GM12878 (cell line): ENCODE data around the gene ME3. TPM values are rescaled to one million over a fixed set of nuclear protein-coding genes. Genes with fewer than 3 reads are reported as not detected.

ENCODE experiments used
- ATAC-seq: fragments of 200-7000 bp; cut with Tn5 transposase; 3 replicates; pipeline ENCODE4 v1.9.1; 2020; ENCODE audit warnings: mild to moderate bottlenecking, moderate library complexity
- BruUV-seq: library from RNA; stranded (reverse); fragments of 400-500 nt; replicated peaks from 2 replicates; lab custom pipeline; 2021; lab: Mats Ljungman, UMichigan
- CTCF ChIA-PET: fragments of 300-600 bp; sonication (Branson Sonifier 250); formaldehyde crosslinking; extraction: SDS; loops from one replicate; lab custom pipeline; 2021; ENCODE audit warnings: inconsistent platforms; lab: Yijun Ruan, JAX
- POLR2A ChIA-PET: fragments of 350-600 bp; formaldehyde crosslinking; extraction: SDS; loops from one replicate; lab custom pipeline; 2021; ENCODE audit warnings: inconsistent platforms; lab: Charles Lee
- RAD21 ChIA-PET: fragments of 300-600 bp; sonication (Branson Sonifier 250); formaldehyde crosslinking; loops from one replicate; lab custom pipeline; 2023; ENCODE audit warnings: antibody characterized with exemption; ENCODE audit not compliant: unreplicated experiment; lab: Charles Lee
- SMC1A ChIA-PET: fragments of 300-600 bp; sonication (Branson Sonifier 250); formaldehyde crosslinking; loops from one replicate; lab custom pipeline; 2023; ENCODE audit not compliant: unreplicated experiment, uncharacterized antibody; lab: Charles Lee
- DNase-seq: peaks from one replicate; pipeline ENCODE4 v3.0.0-alpha.2; 2011; ENCODE audit warnings: low read depth, low spot score
- FAIRE-seq: peaks from 3 replicates; lab custom pipeline; 2011; peaks lifted over from hg19 to GRCh38; lab: Jason Lieb, UNC
- H2AFZ ChIP-seq: 2 replicates; pipeline ENCODE4 v1.6.0; 2011; ENCODE audit warnings: low read depth, low read length, control low read depth; ENCODE audit not compliant: control insufficient read depth
- H3K27ac ChIP-seq: 2 replicates; pipeline ENCODE4 v1.5.1; 2011; ENCODE audit warnings: control low read depth; ENCODE audit not compliant: control insufficient read depth, insufficient read depth
- H3K27me3 ChIP-seq, 2 experiments: replicated peaks in 1 of 2; 2 replicates each; pipeline versions ENCODE4 v1.6.0 to v1.6.1; 2011; ENCODE audit warnings: low read length in 1 of 2; ENCODE audit not compliant: control insufficient read depth in 2 of 2, insufficient read depth in 2 of 2
- H3K36me3 ChIP-seq, 2 experiments: 2 replicates each; pipeline ENCODE4 v1.5.1; 2011; ENCODE audit warnings: low read length in 1 of 2; ENCODE audit not compliant: control insufficient read depth in 2 of 2, insufficient read depth in 2 of 2
- H3K4me1 ChIP-seq: 2 replicates; pipeline ENCODE4 v1.6.1; 2011; ENCODE audit warnings: mild to moderate bottlenecking, low read length, moderate library complexity, mixed read lengths; ENCODE audit not compliant: control insufficient read depth, insufficient read depth
- H3K4me2 ChIP-seq: 2 replicates; pipeline ENCODE4 v1.6.0; 2011; ENCODE audit warnings: control low read depth; ENCODE audit not compliant: control insufficient read depth, insufficient read depth
- H3K4me3 ChIP-seq: fragments of 200-600 bp; sonication (generic); 2 replicates; pipeline ENCODE4 v1.5.1; 2016
- H3K79me2 ChIP-seq: 2 replicates; pipeline ENCODE4 v1.6.0; 2011; ENCODE audit warnings: low read length; ENCODE audit not compliant: control insufficient read depth, insufficient read depth
- H3K9ac ChIP-seq: 2 replicates; pipeline ENCODE4 v1.8.0; 2011; ENCODE audit warnings: low read length, control low read depth, mixed read lengths; ENCODE audit not compliant: control insufficient read depth, insufficient read depth
- H3K9me3 ChIP-seq: replicated peaks from 3 replicates; pipeline ENCODE4 v1.5.1; 2011; ENCODE audit warnings: mild to moderate bottlenecking, low read length; ENCODE audit not compliant: control insufficient read depth, insufficient read depth
- H4K20me1 ChIP-seq: 2 replicates; pipeline ENCODE4 v1.6.0; 2011; ENCODE audit not compliant: control insufficient read depth, insufficient read depth
- BRCA1 ChIP-seq: IDR thresholded peaks from 2 replicates; pipeline ENCODE4 v1.6.1; 2011; ENCODE audit warnings: low read depth, low read length, improper control_type of control experiment
- EP300 ChIP-seq, 2 experiments: fragments of 150-350 bp in 1 of 2; IDR thresholded peaks; 2 replicates each; pipeline ENCODE4 v1.6.1; 2011 to 2012; ENCODE audit warnings: low read depth in 2 of 2, low read length in 2 of 2, borderline replicate concordance in 1 of 2, improper control_type of control experiment in 1 of 2, inconsistent platforms in 1 of 2; ENCODE audit not compliant: control insufficient read depth in 1 of 2
- NR2C2 ChIP-seq: IDR thresholded peaks from 2 replicates; pipeline ENCODE4 v1.6.1; 2011; ENCODE audit warnings: borderline replicate concordance, low read depth; ENCODE audit not compliant: control insufficient read depth, insufficient read length
- POU2F2 ChIP-seq: IDR thresholded peaks from 3 replicates; pipeline ENCODE4 v1.6.1; 2011; ENCODE audit warnings: low read depth, mild to moderate bottlenecking, low read length, borderline replicate concordance
- RAD21 ChIP-seq: IDR thresholded peaks from 2 replicates; pipeline ENCODE4 v1.6.1; 2011; ENCODE audit warnings: mild to moderate bottlenecking, low read depth, low read length, moderate library complexity; ENCODE audit not compliant: insufficient read depth
- ZBED1 ChIP-seq: IDR thresholded peaks from 2 replicates; pipeline ENCODE4 v1.6.1; 2016; ENCODE audit warnings: borderline replicate concordance
- WGBS: methylation state at CpG from one replicate; pipeline ENCODE4 v1.1.6; 2016; ENCODE audit warnings: low lambda C conversion rate; ENCODE audit not compliant: insufficient replicate concordance, insufficient coverage; ENCODE audit errors: missing lambda C conversion rate; 5-methylcytosine and 5-hydroxymethylcytosine counted together
- in situ Hi-C: fragments of 300-500 bp; cut with MboI; formaldehyde crosslinking; loops from 9 replicates; pipeline ENCODE4 v1.14.3; 2018; ENCODE audit warnings: mixed read lengths
- intact Hi-C: fragments of 100-400 bp; cut with micrococcal nuclease; formaldehyde crosslinking; loops from one replicate; pipeline ENCODE4 v1.14.2; 2022; ENCODE audit not compliant: unreplicated experiment
- polyA plus RNA-seq, 11 experiments: library from polyadenylated mRNA; depleted of rRNA in 4 of 11; unstranded in 6 of 11; stranded (reverse) in 5 of 11; fragments of >200 nt; fragmentation: Nextera tagmentation in 4 of 11; fragmentation: Illumina TruSeq in 1 of 11; extraction: Ambion mirVana in 4 of 11; extraction: Trizol in 1 of 11; gene quantifications; 1 replicate in 1 of 11; 2 replicates in 10 of 11; pipeline versions ENCODE4 v1.2.1 to v1.2.3, GENCODE V29; 2011 to 2016; ENCODE audit warnings: inconsistent platforms in 2 of 11, missing spikeins in 2 of 11, low read depth in 1 of 11
- total RNA-seq, 4 experiments: library from RNA; depleted of rRNA in 3 of 4; stranded (reverse); fragments of >200 nt in 3 of 4; fragmentation: Illumina TruSeq in 1 of 4; extraction: Trizol in 1 of 4; gene quantifications; 2 replicates each; pipeline versions ENCODE4 v1.2.1 to v1.2.3, GENCODE V29; 2013 to 2021
- TF ChIP-seq, protein P1 (sequence below), 3 experiments: IDR thresholded peaks in 2 of 3; conservative IDR thresholded peaks in 1 of 3; 2 replicates each; pipeline ENCODE4 v1.5.1; 2011; ENCODE audit warnings: low read depth in 3 of 3, low read length in 3 of 3, mild to moderate bottlenecking in 3 of 3, control low read depth in 2 of 3, moderate library complexity in 2 of 3, inconsistent platforms in 1 of 3, mixed read lengths in 1 of 3; ENCODE audit not compliant: control insufficient read depth in 2 of 3, insufficient read depth in 1 of 3; ENCODE audit errors: extremely low read depth in 1 of 3
- TF ChIP-seq, protein P2 (sequence below): fragments of 450-650 bp; IDR thresholded peaks from 2 replicates; pipeline ENCODE4 v1.6.1; 2017; ENCODE audit warnings: mild to moderate bottlenecking

The ME3 gene
- total and polyA plus RNA-seq, 10 of the 15 experiments (the other 5 are each of a cell fraction or from before 2014, with no cell fraction given): 0.06 to 0.40 (median 0.19) TPM; not detected in 2

DNA sequence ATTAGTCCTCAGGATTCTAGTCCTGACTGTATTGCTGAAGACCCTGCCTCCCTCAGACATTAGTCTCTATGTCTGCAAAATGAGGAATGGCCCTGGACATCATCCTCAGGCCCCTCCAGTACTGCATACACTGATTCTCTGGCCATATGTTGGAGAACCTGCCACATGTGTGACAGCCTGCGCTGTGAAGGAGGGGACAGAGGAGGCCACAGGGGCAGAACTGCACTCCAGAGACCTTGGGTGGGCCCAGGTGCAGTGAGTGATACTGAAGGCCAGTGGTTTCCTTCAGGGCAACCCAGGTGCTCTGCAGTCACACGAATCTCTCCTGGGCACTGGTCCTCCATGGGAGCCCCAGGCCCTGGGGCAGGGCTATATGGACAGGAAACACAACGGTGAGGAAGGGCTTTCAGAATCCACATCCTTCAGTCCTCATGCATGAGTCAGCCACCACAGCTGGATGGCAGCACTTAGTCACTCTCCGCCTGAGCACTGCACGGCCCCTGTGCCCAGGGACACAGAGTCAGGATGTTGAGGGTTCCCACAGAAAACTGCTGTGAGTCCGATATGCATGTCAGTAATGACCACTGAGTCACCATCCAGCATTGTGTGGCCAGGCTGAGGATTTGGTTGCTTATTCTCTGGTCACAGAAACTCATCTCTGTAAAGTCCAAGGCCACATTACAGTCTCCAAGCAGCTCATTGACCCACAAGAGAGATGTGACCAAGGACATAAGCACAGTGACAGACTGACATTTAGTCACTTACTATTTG lies 39.7 kb downstream of the ME3 start:
- H3K4me2 ChIP-seq: no peak overlapping the region
- ChIA-PET CTCF (interaction anchor here (0.8 kb wide), 1 partner anchor 31 kb away, joined by 3 read pairs; no protein-coding TSS in a partner anchor), SMC1A (interaction anchor here (0.8 kb wide), 1 partner anchor 175 kb away, joined by 3 read pairs; no protein-coding TSS in a partner anchor), POLR2A (no interaction called here), RAD21 (interaction anchor here (0.6 kb wide), 1 partner anchor 359 kb away, joined by 3 read pairs; no protein-coding TSS in a partner anchor)
- TF ChIP-seq RAD21: 0 out of 2 replicates have a peak, but pooled peaks have one; percentile 13
- TF ChIP-seq, protein P1, sequence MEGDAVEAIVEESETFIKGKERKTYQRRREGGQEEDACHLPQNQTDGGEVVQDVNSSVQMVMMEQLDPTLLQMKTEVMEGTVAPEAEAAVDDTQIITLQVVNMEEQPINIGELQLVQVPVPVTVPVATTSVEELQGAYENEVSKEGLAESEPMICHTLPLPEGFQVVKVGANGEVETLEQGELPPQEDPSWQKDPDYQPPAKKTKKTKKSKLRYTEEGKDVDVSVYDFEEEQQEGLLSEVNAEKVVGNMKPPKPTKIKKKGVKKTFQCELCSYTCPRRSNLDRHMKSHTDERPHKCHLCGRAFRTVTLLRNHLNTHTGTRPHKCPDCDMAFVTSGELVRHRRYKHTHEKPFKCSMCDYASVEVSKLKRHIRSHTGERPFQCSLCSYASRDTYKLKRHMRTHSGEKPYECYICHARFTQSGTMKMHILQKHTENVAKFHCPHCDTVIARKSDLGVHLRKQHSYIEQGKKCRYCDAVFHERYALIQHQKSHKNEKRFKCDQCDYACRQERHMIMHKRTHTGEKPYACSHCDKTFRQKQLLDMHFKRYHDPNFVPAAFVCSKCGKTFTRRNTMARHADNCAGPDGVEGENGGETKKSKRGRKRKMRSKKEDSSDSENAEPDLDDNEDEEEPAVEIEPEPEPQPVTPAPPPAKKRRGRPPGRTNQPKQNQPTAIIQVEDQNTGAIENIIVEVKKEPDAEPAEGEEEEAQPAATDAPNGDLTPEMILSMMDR (IDR thresholded peaks at IDR 0.05 in 2 of 3, conservative IDR thresholded peaks at IDR 0.05 in 1 of 3; ENCODE audit: control insufficient read depth in 2 of 3, extremely low read depth in 1 of 3, insufficient read depth in 1 of 3, low read depth in 3 of 3, low read length in 3 of 3): peak in 2 of 3 experiments; percentile 2 to 26; a peak in 2 of 6 replicates
- TF ChIP-seq ZBED1: no peak
- no peak for TF ChIP-seq EP300 (IDR thresholded peaks at IDR 0.05; ENCODE audit: borderline replicate concordance in 1 of 2, control insufficient read depth in 1 of 2, low read depth in 2 of 2, low read length in 2 of 2)
- TF ChIP-seq NR2C2: no peak
- TF ChIP-seq, protein P2, sequence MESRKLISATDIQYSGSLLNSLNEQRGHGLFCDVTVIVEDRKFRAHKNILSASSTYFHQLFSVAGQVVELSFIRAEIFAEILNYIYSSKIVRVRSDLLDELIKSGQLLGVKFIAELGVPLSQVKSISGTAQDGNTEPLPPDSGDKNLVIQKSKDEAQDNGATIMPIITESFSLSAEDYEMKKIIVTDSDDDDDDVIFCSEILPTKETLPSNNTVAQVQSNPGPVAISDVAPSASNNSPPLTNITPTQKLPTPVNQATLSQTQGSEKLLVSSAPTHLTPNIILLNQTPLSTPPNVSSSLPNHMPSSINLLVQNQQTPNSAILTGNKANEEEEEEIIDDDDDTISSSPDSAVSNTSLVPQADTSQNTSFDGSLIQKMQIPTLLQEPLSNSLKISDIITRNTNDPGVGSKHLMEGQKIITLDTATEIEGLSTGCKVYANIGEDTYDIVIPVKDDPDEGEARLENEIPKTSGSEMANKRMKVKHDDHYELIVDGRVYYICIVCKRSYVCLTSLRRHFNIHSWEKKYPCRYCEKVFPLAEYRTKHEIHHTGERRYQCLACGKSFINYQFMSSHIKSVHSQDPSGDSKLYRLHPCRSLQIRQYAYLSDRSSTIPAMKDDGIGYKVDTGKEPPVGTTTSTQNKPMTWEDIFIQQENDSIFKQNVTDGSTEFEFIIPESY: no peak
- TF ChIP-seq POU2F2: no peak
- no peak for TF ChIP-seq BRCA1
- peaks cover 0 to 5% of the 10 kb centered on the region in 2 experiments; a peak in 2 of 4 replicates for H3K27me3 ChIP-seq
- H3K9ac ChIP-seq: no peak overlapping the region
- H3K4me1 ChIP-seq: no peaks in the 10 kb centered on the region
- H2AFZ ChIP-seq: no peak overlapping the region
- ATAC-seq: peak; percentile 85
- in situ Hi-C loops: no loop called here
- H3K79me2 ChIP-seq: no peaks in the 10 kb centered on the region
- no peaks in the 10 kb centered on the region for H3K9me3 ChIP-seq
- no peaks in the 10 kb centered on the region for H4K20me1 ChIP-seq
- no peaks in the 10 kb centered on the region for H3K36me3 ChIP-seq
- H3K27ac ChIP-seq: no peak overlapping the region
- 18% methylated on average over 6 of the region's 6 CpGs for WGBS
- no peak overlapping the region for H3K4me3 ChIP-seq
- FAIRE-seq: no peak
- peak; percentile 11 for DNase-seq
- BruUV-seq: no TSS peak
- intact Hi-C loops: no loop called here
